A549 (cell line): ENCODE measurements around the gene UBTD1.

Source experiments
- CTCF ChIP-seq: fragments of >200 bp; sonication (Bioruptor Twin); formaldehyde crosslinking; IDR thresholded peaks from 3 replicates; pipeline ENCODE4 v1.5.1; 2016
- KDM1A ChIP-seq: fragments of 200-600 bp; sonication (generic); IDR thresholded peaks from 2 replicates; pipeline ENCODE4 v1.6.1; 2016; ENCODE audit warnings: low read depth, mild to moderate bottlenecking
- POLR2A ChIP-seq: IDR thresholded peaks from 2 replicates; pipeline ENCODE4 v1.6.1; 2012; ENCODE audit warnings: mild to moderate bottlenecking, low read length
- RAD21 ChIP-seq, 2 experiments: fragments of >200 bp in 1 of 2; sonication (Bioruptor Twin) in 1 of 2; formaldehyde crosslinking in 1 of 2; IDR thresholded peaks in 1 of 2; conservative IDR thresholded peaks in 1 of 2; 2 replicates in 1 of 2; 3 replicates in 1 of 2; pipeline ENCODE4 v1.6.1; 2012 to 2018; ENCODE audit warnings: inconsistent platforms in 1 of 2
- RFX5 ChIP-seq: fragments of 450-650 bp; IDR thresholded peaks from 2 replicates; pipeline ENCODE4 v1.7.1; 2014; ENCODE audit warnings: antibody characterized with exemption, mild to moderate bottlenecking, moderate library complexity
- SMC3 ChIP-seq: fragments of >200 bp; sonication (Bioruptor Twin); formaldehyde crosslinking; IDR thresholded peaks from 3 replicates; pipeline ENCODE4 v1.6.1; 2018; ENCODE audit warnings: inconsistent platforms
- TP53 ChIP-seq: fragments of 250-450 bp; sonication (Bioruptor Pico); IDR thresholded peaks from 2 replicates; pipeline ENCODE4 v1.5.0; 2021; ENCODE audit warnings: mild to moderate bottlenecking, moderate library complexity

- no peak for TF ChIP-seq POLR2A
- TF ChIP-seq TP53 (CRISPR knock-in tag) = no peak
- TF ChIP-seq RFX5 = no peak
- TF ChIP-seq CTCF = no peak
- TF ChIP-seq RAD21 (conservative IDR thresholded peaks at IDR 0.05 in 1 of 2, IDR thresholded peaks at IDR 0.05 in 1 of 2) = no peak
- TF ChIP-seq KDM1A = no peak
- TF ChIP-seq SMC3 = no peak
Observed at GRCh38 chr10:97511711-97512440, 13.2 kb downstream of the UBTD1 start.
